HTR-8/SVneo (cell line): ENCODE data around the gene COL28A1.
"Not testable (repeated sequence)": the region's sequence is repeated elsewhere in the genome, so short reads cannot be mapped to it uniquely, and the experiment has no call there.

Experiments
- DNase-seq: peaks from one replicate; pipeline ENCODE4 v3.0.0; 2011; ENCODE audit warnings: low spot score, mixed read lengths; ENCODE audit not compliant: insufficient read length
- FAIRE-seq: peaks from 2 replicates; lab custom pipeline; 2011; peaks lifted over from hg19 to GRCh38; lab: Jason Lieb, UNC

Gene COL28A1

GRCh38 chr7:7478569-7478968, 57.1 kb downstream of the COL28A1 start:
- no peak for FAIRE-seq
- no peak for DNase-seq

GRCh38 chr7:7477641-7478040, 58.0 kb downstream of the COL28A1 start:
- not testable (repeated sequence) for DNase-seq, FAIRE-seq

- DNase-seq = no peak
- FAIRE-seq = no peak
Observed at GRCh38 chr7:7476381-7476780, 59.3 kb downstream of the COL28A1 start.

GRCh38 chr7:7475601-7476000, 60.1 kb downstream of the COL28A1 start:
- no peak for FAIRE-seq
- no peak for DNase-seq

- no peak for FAIRE-seq
- DNase-seq = no peak
Observed at GRCh38 chr7:7474436-7474835, 61.2 kb downstream of the COL28A1 start.

- FAIRE-seq, DNase-seq: not testable (repeated sequence)
Observed at GRCh38 chr7:7464991-7465765, 70.5 kb downstream of the COL28A1 start.

- no peak for FAIRE-seq
- DNase-seq = no peak
Observed at GRCh38 chr7:7454000-7454399, 81.7 kb downstream of the COL28A1 start.

GRCh38 chr7:7452652-7453051, 83.0 kb downstream of the COL28A1 start:
- FAIRE-seq (no peak), DNase-seq (no peak)

- DNase-seq (no peak), FAIRE-seq (no peak)
Observed at GRCh38 chr7:7452119-7452518, 83.6 kb downstream of the COL28A1 start.

- DNase-seq = no peak
- FAIRE-seq = no peak
Observed at GRCh38 chr7:7449055-7449454, 86.6 kb downstream of the COL28A1 start.

- no peak for DNase-seq
- FAIRE-seq = no peak
Observed at GRCh38 chr7:7446616-7447015, 89.1 kb downstream of the COL28A1 start.

- no peak for FAIRE-seq
- no peak for DNase-seq
Observed at GRCh38 chr7:7443806-7444350, 91.8 kb downstream of the COL28A1 start.

- FAIRE-seq = no peak
- no peak for DNase-seq
Observed at GRCh38 chr7:7439564-7439963, 96.1 kb downstream of the COL28A1 start.

GRCh38 chr7:7438851-7439250, 96.8 kb downstream of the COL28A1 start:
- FAIRE-seq = peak; percentile 80
- DNase-seq = peak; percentile 86

- no peak for FAIRE-seq
Observed at GRCh38 chr7:7435978-7436377, 99.7 kb downstream of the COL28A1 start.

GRCh38 chr7:7434329-7434728, 101.3 kb downstream of the COL28A1 start:
- no peak for FAIRE-seq
- no peak for DNase-seq

More at GRCh38 chr7:7435978-7436377, 99.7 kb downstream of the COL28A1 start:
- no peak for DNase-seq

- DNase-seq = no peak
- no peak for FAIRE-seq
Observed at GRCh38 chr7:7433811-7434210, 101.9 kb downstream of the COL28A1 start.

- DNase-seq = no peak
- no peak for FAIRE-seq
Observed at GRCh38 chr7:7432979-7433378, 102.7 kb downstream of the COL28A1 start.

GRCh38 chr7:7428806-7429205, 106.9 kb downstream of the COL28A1 start:
- DNase-seq = no peak
- no peak for FAIRE-seq

GRCh38 chr7:7427363-7427762, 108.3 kb downstream of the COL28A1 start:
- no peak for FAIRE-seq
- DNase-seq = no peak

- no peak for FAIRE-seq
- no peak for DNase-seq
Observed at GRCh38 chr7:7426676-7427075, 109.0 kb downstream of the COL28A1 start.

GRCh38 chr7:7425321-7425720, 110.4 kb downstream of the COL28A1 start:
- peak; percentile 13 for FAIRE-seq
- DNase-seq = no peak
